Stimulated activated effector memory CD8-positive, alpha-beta T cell treated with anti-CD3 and anti-CD28 coated beads, Interleukin-12 subunit alpha, Interleukin-12 subunit beta, amount 100 ng/mL, for 72 hours (primary cell): ENCODE data around the gene CSN2.
"Not testable (repeated sequence)": the region's sequence is repeated elsewhere in the genome, so short reads cannot be mapped to it uniquely, and the experiment has no call there.

Experiments
- ATAC-seq: fragments of 150-1000 bp; cut with Tn5 transposase; 2 replicates; pipeline ENCODE4 v1.10.0; 2021
- DNase-seq, 2 donors: peaks; one replicate each; pipeline ENCODE4 v3.0.0; 2021 to 2022; ENCODE audit warnings: low spot score in 2 of 2
- H3K27ac Mint-ChIP-seq: one replicate; pipeline ENCODE4 v1.8.0; 2022; ENCODE audit warnings: mild to moderate bottlenecking, mixed read lengths
- H3K36me3 Mint-ChIP-seq: one replicate; pipeline ENCODE4 v1.8.0; 2022; ENCODE audit warnings: mild to moderate bottlenecking, mixed read lengths
- H3K4me1 Mint-ChIP-seq: one replicate; pipeline ENCODE4 v1.8.0; 2022; ENCODE audit warnings: mixed read lengths
- H3K4me3 Mint-ChIP-seq: one replicate; pipeline ENCODE4 v1.8.0; 2022; ENCODE audit warnings: mild to moderate bottlenecking, mixed read lengths
- H3K9me3 Mint-ChIP-seq: one replicate; pipeline ENCODE4 v1.8.0; 2022; ENCODE audit warnings: mixed read lengths

Gene CSN2

GRCh38 chr4:69930768-69931167, 34.8 kb downstream of the CSN2 start, which contains the start of gene CSN1S1:
CSN1S1 (plus strand) TSS chr4:69931068; CDS start chr4:69932556, 1,488 bp downstream.
- H3K36me3 Mint-ChIP-seq, result no peaks in the 10 kb centered on the region
- H3K9me3 Mint-ChIP-seq, result peaks cover 3% of the 10 kb centered on the region
- no peak for ATAC-seq
- H3K4me1 Mint-ChIP-seq, result no peaks in the 10 kb centered on the region
- H3K4me3 Mint-ChIP-seq, result no peak within 1 kb of the TSS
- no peak within 1 kb of the TSS for H3K27ac Mint-ChIP-seq
- DNase-seq, result no peak

GRCh38 chr4:69923782-69924410, 41.6 kb downstream of the CSN2 start:
- not testable (repeated sequence) for H3K36me3 Mint-ChIP-seq, DNase-seq, H3K4me1 Mint-ChIP-seq, H3K9me3 Mint-ChIP-seq, ATAC-seq, H3K4me3 Mint-ChIP-seq, H3K27ac Mint-ChIP-seq

- H3K4me1 Mint-ChIP-seq, result no peaks in the 10 kb centered on the region
- DNase-seq (no peak), ATAC-seq (no peak)
- no peaks in the 10 kb centered on the region for H3K36me3 Mint-ChIP-seq
- H3K27ac Mint-ChIP-seq, result no peak overlapping the region
- H3K9me3 Mint-ChIP-seq, result peaks cover 6% of the 10 kb centered on the region
- no peak overlapping the region for H3K4me3 Mint-ChIP-seq
These were observed 44.7 kb downstream of the CSN2 start for GRCh38 chr4:69920874-69921273.

GRCh38 chr4:69910016-69910782, 55.3 kb downstream of the CSN2 start:
- Mint-ChIP-seq H3K36me3 (no peaks in the 10 kb centered on the region), H3K9me3 (peaks cover 4% of the 10 kb centered on the region), H3K4me3 (no peak overlapping the region), H3K27ac (no peak overlapping the region), H3K4me1 (no peaks in the 10 kb centered on the region)
- DNase-seq (no peak), ATAC-seq (no peak)

DNA sequence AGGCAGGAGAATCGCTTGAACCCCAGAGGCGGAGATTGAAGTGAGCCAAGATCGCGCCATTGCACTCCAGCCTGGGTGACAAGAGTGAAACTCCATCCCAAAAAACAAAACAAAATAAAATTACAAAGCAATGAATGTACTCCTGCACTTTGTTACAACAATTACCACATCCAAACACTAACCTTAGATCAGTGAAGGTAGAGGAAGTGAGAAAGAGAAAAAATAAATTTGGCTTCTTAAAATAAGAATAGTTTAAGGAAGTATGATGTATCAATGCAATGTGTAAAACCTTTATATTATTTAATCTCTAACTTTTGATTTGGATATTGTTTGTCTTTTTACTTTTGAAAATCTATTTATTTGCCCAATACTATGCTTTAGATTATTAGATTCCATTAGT, 56.3 kb downstream of the CSN2 start:
- Mint-ChIP-seq H3K27ac (no peak overlapping the region), H3K4me3 (no peak overlapping the region), H3K9me3 (peaks cover 6% of the 10 kb centered on the region), H3K36me3 (no peaks in the 10 kb centered on the region), H3K4me1 (no peaks in the 10 kb centered on the region)
- ATAC-seq (no peak), DNase-seq (no peak)

- DNase-seq, result no peak
- no peaks in the 10 kb centered on the region for H3K36me3 Mint-ChIP-seq
- ATAC-seq, result no peak
- H3K27ac Mint-ChIP-seq, result no peak overlapping the region
- H3K4me3 Mint-ChIP-seq, result no peak overlapping the region
- no peaks in the 10 kb centered on the region for H3K4me1 Mint-ChIP-seq
- peaks cover 9% of the 10 kb centered on the region for H3K9me3 Mint-ChIP-seq
These were observed 58.4 kb downstream of the CSN2 start for GRCh38 chr4:69907151-69907550.
